ENCODE measurements around the gene NUDT19. TPM values are rescaled to one million over a fixed set of nuclear protein-coding genes. Genes with fewer than 3 reads are reported as not detected.
"Not testable (repeated sequence)": the region's sequence is repeated elsewhere in the genome, so short reads cannot be mapped to it uniquely, and the experiment has no call there.

NUDT19 gene
- total RNA-seq, 1 experiment from 2014 or later, result 17.8 TPM

DNA sequence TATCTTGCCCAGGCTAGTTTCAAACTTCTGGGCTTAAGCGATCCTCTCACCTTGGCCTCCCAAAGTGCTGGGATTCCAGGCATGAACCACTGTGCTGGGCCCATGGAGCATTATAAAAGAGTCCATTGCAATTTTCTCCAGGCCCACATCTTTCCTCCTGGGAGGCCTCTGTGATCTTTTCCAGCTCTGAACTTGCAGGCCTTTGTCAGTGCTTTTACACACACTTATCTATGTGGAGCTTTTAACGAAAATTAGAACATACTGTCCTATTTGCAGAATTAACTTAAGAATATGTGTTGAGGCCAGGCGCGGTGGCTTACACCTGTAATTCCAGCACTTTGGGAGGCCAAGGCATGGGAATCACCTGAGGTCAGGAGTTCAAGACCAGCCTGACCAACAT lies 51.8 kb downstream of the NUDT19 start:
- H3K36me3 ChIP-seq (ENCODE audit: insufficient read depth, low read length, poor library complexity, severe bottlenecking), result no peaks in the 10 kb centered on the region
- no peak overlapping the region for H3K4me3 ChIP-seq (ENCODE audit: low read depth, low read length, poor library complexity, severe bottlenecking)
- no peak overlapping the region for H3K27ac ChIP-seq (ENCODE audit: low read depth, low read length, poor library complexity, severe bottlenecking)
- H3K27me3 ChIP-seq (replicated peaks; ENCODE audit: insufficient read depth, low read depth, low read length, poor library complexity), result no peaks in the 10 kb centered on the region
- TF ChIP-seq EZH2 (IDR thresholded peaks at IDR 0.05; ENCODE audit: borderline replicate concordance, low read depth, low read length, poor library complexity, severe bottlenecking), result no peak
- DNase-seq (ENCODE audit: low spot score), result no peak
- intact Hi-C loops (cut with micrococcal nuclease; ENCODE audit: unreplicated experiment), result no loop called here
- CTCF ChIA-PET, result no interaction called here
- H3K9me3 ChIP-seq (ENCODE audit: low read depth, low read length, poor library complexity, severe bottlenecking), result no peaks in the 10 kb centered on the region
- BruUV-seq (replicated peaks), result no TSS peak
- no peaks in the 10 kb centered on the region for H3K4me1 ChIP-seq (ENCODE audit: insufficient read depth, low read length, poor library complexity, severe bottlenecking)
- POLR2A ChIA-PET (ENCODE audit: low non-redundant PET), result interaction anchor here (0.7 kb wide), 1 partner anchor 77 kb away, joined by 9 read pairs; no protein-coding TSS in a partner anchor

DNA sequence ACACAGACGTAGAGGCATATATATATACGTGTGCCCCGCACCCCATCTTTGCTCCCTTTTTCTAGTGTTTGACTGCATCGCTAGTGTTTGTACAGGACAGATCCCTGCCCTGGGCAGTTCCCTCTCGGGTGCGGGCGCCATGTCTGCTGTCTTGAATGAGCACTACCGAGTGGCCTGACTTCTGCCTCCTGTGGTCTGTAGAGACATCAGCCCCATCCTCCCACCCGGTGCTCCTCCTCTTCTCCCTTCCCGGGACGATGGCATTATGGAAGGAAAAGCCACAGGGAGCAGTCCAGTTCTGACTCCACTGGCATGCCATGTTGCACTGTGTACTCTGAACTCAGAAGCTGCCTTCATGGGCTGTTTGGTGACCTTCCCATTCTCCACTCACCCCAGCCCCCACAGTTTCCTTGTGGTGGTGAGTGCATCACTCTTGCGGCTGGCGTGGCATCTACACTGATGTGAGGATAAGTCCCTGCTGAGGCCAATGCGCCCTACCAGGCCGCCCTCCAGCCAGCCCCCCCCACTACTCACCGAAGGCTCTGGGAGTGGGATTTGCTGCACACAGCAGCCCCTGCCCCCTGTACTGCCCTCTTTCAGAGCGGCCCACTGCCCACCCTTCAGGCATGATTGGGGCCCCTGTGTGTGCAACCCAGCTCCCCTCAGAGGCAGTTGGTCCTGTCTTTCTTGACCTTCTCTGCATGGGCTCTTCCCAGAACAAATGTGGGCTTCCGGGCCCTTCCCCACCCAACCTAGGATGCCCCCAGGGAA lies 53.1 kb downstream of the NUDT19 start:
- H3K4me3 ChIP-seq (ENCODE audit: low read depth, low read length, poor library complexity, severe bottlenecking), result no peak overlapping the region
- ChIA-PET POLR2A (ENCODE audit: low non-redundant PET) (no interaction called here), CTCF (no interaction called here)
- H3K36me3 ChIP-seq (ENCODE audit: insufficient read depth, low read length, poor library complexity, severe bottlenecking), result no peaks in the 10 kb centered on the region
- no peak overlapping the region for H3K27ac ChIP-seq (ENCODE audit: low read depth, low read length, poor library complexity, severe bottlenecking)
- intact Hi-C loops (cut with micrococcal nuclease; ENCODE audit: unreplicated experiment), result no loop called here
- TF ChIP-seq EZH2 (IDR thresholded peaks at IDR 0.05; ENCODE audit: borderline replicate concordance, low read depth, low read length, poor library complexity, severe bottlenecking), result no peak
- no peak for DNase-seq (ENCODE audit: low spot score)
- no peaks in the 10 kb centered on the region for H3K9me3 ChIP-seq (ENCODE audit: low read depth, low read length, poor library complexity, severe bottlenecking)
- BruUV-seq (replicated peaks), result no TSS peak
- no peaks in the 10 kb centered on the region for H3K4me1 ChIP-seq (ENCODE audit: insufficient read depth, low read length, poor library complexity, severe bottlenecking)
- H3K27me3 ChIP-seq (replicated peaks; ENCODE audit: insufficient read depth, low read depth, low read length, poor library complexity), result no peaks in the 10 kb centered on the region

DNA sequence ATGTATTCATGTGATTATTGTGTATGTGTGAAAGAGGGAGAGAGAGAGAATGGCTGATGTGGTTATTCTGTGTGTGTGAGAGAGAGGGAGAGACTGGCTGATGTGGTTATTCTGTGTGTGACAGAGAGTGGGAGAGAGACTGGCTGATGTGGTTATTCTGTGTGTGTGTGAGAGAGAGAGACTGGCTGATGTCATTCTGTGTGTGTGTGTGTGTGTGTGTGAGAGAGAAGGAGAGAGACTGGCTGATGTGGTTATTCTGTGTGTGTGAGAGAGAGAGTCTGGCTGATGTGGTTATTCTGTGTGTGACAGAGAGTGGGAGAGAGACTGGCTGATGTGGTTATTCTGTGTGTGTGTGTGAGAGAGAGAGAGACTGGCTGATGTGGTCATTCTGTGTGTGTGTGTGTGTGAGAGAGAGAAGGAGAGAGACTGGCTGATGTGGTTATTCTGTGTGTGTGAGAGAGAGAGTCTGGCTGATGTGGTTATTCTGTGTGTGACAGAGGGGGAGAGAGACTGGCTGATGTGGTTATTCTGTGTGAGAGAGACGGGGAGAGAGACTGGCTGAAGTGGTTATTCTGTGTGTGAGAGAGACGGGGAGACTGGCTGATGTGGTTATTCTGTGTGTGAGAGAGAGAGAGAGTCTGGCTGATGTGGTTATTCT lies 54.1 kb downstream of the NUDT19 start:
- H3K27me3 ChIP-seq (replicated peaks; ENCODE audit: insufficient read depth, low read depth, low read length, poor library complexity); H3K27ac ChIP-seq (ENCODE audit: low read depth, low read length, poor library complexity, severe bottlenecking); CTCF ChIA-PET; H3K36me3 ChIP-seq (ENCODE audit: insufficient read depth, low read length, poor library complexity, severe bottlenecking); H3K4me3 ChIP-seq (ENCODE audit: low read depth, low read length, poor library complexity, severe bottlenecking); POLR2A ChIA-PET (ENCODE audit: low non-redundant PET); H3K4me1 ChIP-seq (ENCODE audit: insufficient read depth, low read length, poor library complexity, severe bottlenecking); BruUV-seq (replicated peaks); H3K9me3 ChIP-seq (ENCODE audit: low read depth, low read length, poor library complexity, severe bottlenecking); DNase-seq (ENCODE audit: low spot score); intact Hi-C loops (cut with micrococcal nuclease; ENCODE audit: unreplicated experiment): not testable (repeated sequence)

DNA sequence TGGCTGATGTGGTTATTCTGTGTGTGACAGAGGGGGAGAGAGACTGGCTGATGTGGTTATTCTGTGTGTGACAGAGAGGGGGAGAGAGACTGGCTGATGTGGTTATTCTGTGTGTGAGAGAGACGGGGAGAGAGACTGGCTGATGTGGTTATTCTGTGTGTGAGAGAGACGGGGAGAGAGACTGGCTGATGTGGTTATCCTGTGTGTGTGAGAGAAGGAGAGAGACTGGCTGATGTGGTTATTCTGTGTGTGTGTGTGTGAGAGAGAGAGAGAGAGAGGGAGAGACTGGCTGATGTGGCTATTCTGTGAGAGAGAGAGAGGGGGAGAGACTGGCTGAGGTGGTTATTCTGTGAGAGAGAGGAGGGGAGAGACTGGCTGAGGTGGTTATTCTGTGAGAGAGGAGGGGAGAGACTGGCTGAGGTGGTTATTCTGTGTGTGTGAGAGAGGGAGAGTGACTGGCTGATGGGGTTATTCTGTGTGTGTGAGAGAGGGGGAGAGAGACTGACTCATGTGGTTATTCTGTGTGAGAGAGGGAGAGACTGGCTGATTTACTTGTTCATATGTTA lies 55.1 kb downstream of the NUDT19 start:
- intact Hi-C loops (cut with micrococcal nuclease; ENCODE audit: unreplicated experiment); BruUV-seq (replicated peaks); H3K4me3 ChIP-seq (ENCODE audit: low read depth, low read length, poor library complexity, severe bottlenecking); H3K9me3 ChIP-seq (ENCODE audit: low read depth, low read length, poor library complexity, severe bottlenecking); DNase-seq (ENCODE audit: low spot score); H3K27ac ChIP-seq (ENCODE audit: low read depth, low read length, poor library complexity, severe bottlenecking); POLR2A ChIA-PET (ENCODE audit: low non-redundant PET); H3K36me3 ChIP-seq (ENCODE audit: insufficient read depth, low read length, poor library complexity, severe bottlenecking); CTCF ChIA-PET; H3K4me1 ChIP-seq (ENCODE audit: insufficient read depth, low read length, poor library complexity, severe bottlenecking); H3K27me3 ChIP-seq (replicated peaks; ENCODE audit: insufficient read depth, low read depth, low read length, poor library complexity): not testable (repeated sequence)

DNA sequence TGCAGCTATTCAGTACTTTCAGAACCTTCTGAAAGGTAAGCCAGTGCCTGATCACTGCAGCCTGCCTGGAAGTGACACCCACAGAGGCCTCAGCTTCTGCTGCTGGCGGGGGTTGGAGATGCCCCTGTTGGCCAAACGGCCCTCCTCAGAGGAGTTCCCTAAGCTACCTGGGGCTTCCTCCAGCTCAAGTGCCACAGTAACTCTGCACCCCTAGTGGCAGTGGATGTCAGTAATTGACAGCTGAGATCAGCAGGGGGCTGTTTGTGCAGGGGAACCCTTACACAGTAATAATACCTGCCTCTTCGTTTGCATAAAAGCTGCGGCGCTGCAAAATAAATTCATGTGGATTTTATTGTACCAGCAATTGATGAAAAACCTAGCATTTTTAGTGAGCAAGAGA lies 56.9 kb downstream of the NUDT19 start:
- H3K36me3 ChIP-seq (ENCODE audit: insufficient read depth, low read length, poor library complexity, severe bottlenecking), result no peaks in the 10 kb centered on the region
- no peaks in the 10 kb centered on the region for H3K4me1 ChIP-seq (ENCODE audit: insufficient read depth, low read length, poor library complexity, severe bottlenecking)
- ChIA-PET CTCF (no interaction called here), POLR2A (ENCODE audit: low non-redundant PET) (no interaction called here)
- peak; percentile 4 for DNase-seq (ENCODE audit: low spot score)
- H3K27me3 ChIP-seq (replicated peaks; ENCODE audit: insufficient read depth, low read depth, low read length, poor library complexity), result no peaks in the 10 kb centered on the region
- H3K4me3 ChIP-seq (ENCODE audit: low read depth, low read length, poor library complexity, severe bottlenecking), result no peak overlapping the region
- intact Hi-C loops (cut with micrococcal nuclease; ENCODE audit: unreplicated experiment), result no loop called here
- no peak overlapping the region for H3K27ac ChIP-seq (ENCODE audit: low read depth, low read length, poor library complexity, severe bottlenecking)
- no TSS peak for BruUV-seq (replicated peaks)
- H3K9me3 ChIP-seq (ENCODE audit: low read depth, low read length, poor library complexity, severe bottlenecking), result no peaks in the 10 kb centered on the region
- TF ChIP-seq, protein P1, sequence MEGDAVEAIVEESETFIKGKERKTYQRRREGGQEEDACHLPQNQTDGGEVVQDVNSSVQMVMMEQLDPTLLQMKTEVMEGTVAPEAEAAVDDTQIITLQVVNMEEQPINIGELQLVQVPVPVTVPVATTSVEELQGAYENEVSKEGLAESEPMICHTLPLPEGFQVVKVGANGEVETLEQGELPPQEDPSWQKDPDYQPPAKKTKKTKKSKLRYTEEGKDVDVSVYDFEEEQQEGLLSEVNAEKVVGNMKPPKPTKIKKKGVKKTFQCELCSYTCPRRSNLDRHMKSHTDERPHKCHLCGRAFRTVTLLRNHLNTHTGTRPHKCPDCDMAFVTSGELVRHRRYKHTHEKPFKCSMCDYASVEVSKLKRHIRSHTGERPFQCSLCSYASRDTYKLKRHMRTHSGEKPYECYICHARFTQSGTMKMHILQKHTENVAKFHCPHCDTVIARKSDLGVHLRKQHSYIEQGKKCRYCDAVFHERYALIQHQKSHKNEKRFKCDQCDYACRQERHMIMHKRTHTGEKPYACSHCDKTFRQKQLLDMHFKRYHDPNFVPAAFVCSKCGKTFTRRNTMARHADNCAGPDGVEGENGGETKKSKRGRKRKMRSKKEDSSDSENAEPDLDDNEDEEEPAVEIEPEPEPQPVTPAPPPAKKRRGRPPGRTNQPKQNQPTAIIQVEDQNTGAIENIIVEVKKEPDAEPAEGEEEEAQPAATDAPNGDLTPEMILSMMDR (conservative IDR thresholded peaks at IDR 0.05; ENCODE audit: low read depth, low read length), result 0 out of 2 replicates have a peak, but pooled peaks have one; percentile 22
- TF ChIP-seq EZH2 (IDR thresholded peaks at IDR 0.05; ENCODE audit: borderline replicate concordance, low read depth, low read length, poor library complexity, severe bottlenecking), result no peak
